GM21529 (cell line): ENCODE data around the gene STC2.
"Not testable (repeated sequence)": the region's sequence is repeated elsewhere in the genome, so short reads cannot be mapped to it uniquely, and the experiment has no call there.

Experiments used
- ATAC-seq: cut with Tn5 transposase; IDR thresholded peaks from one replicate; pipeline ENCODE4 v1.9.1; 2021; ENCODE audit not compliant: unreplicated experiment

The STC2 gene

DNA sequence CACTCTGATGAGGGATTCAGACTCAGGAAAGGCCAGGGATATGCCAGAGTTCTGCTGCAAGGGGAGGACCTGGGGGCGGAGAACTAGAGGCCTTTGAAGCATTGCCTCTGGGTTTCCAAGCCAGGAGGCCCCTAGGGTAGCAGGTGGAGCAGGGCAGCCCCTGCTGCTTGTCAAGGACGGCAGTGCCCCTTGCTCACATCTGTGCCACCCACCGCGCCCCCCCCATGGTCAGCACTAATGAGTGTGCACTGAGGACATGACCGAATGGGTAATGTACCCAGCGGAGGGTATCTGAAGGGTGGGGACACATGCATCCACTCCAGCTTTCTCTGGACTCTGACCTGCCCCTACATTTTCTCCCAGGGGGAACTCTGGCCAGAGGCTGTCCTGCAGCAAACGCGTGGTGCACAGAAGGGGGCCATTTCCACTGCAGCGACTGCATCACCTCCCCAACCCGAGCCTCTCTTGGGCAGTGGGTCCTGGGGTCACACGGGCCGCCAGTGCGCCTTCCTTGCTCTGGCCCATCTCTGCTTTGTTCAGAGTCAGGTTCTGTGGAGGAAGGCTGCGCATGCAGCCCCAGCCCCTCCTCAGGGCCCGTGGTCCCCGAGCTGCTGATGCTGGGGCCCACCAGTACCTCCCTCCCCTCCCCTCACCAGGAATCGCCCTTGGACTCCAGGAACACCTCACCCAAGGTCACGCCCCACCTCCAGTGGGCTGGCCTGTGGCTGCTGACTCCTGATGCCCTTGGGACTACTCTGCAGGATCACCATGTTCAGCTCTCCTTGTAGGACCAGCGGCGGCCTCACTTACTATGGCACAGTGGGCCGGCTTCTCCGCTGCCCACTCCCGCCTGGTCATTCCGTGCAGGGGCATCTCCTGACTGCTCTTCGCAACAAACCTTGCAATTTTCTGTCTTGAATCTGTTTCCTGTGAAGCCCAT lies 31.2 kb downstream of the STC2 start:
- ATAC-seq, result no peak

DNA sequence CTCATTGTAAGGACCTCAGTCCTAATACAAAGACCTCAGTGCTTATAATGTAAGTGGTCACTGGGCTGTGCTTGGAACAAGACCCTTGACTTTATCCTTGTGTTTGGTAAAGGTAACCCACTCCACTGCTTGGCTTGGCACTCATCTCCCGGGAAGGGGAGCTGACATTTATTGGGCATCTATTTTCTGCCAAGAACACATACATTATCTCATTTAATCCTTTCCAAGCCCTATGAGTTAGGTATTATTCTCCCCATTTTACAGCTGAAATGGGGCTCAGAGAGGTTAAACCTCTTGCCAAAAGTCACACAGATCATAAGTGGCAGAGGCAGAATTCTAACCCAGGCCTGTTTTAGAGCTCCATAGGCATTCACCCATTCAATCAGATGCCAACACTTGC lies 32.4 kb downstream of the STC2 start:
- no peak for ATAC-seq

DNA sequence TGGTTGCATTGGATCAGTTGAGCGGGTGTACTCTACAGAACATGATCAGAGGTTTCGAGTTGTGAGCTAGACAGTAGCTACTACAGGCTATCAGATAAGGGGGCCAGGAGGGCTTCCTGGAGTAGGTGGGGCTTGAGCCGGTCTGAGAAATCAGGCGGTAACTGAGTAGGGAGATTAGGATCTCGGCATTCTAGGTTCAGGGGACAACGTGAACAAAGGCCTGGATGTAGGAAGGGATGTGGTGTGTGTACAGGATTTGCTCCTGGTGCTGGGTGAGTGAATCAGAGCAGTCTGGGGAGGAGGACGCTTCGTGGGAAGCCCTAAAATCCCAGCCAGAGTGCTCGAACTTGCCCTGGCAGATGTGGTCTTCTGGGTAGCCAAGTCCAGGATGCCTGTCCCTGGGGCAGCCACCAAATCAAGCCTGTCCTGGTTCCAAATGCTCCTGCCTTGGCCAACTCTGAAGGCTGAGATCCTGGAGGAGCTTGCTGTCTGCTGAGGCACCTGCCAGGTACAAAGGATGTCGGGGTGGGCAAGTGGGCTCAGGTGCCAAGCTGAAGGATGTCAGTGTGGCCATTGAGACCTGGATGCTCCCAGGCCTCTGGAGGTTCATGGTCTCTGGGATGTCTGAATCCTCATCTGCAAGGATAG lies 33.4 kb downstream of the STC2 start:
- ATAC-seq, result no peak

DNA sequence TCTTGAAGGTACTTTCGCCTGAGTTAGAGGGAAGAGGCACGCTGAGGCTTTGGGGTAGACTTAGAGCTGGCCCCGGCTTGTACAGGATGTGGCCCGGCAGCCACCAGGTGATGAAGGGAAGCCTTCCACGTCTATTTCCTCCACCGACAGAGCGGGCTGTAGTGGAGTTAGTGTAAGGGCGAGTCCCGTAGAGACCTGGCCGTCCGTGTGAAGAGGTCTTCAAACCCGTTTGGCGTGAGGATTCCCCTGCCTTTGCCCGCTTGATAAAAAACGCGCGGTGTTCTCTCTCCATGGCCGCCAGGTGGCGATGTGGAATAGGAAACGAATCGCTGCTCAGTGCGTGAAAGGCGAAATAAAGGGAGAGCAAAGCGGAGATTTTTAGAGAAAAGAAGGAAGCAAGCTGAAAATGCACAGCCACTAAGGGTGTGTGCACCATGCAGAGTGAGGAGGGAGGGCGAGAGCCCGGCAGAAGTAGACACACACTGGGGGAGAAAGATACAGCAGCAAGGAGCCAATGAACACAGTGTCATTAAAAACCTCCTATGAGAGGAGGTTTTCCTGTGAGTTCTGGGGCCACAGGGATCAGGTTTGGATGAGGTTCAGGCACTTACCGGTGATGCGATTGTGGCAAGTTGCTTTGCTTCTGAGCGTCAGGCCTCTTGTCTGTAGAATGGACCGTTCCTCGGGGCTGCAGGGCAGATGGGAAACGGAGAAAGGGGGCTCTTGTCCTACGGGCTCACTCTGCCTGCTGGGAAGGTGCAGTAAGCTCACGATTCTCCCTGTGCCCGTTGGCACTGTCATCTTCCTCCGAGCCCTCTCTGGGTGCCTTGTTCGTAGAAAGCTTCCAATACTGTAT lies 34.2 kb downstream of the STC2 start:
- ATAC-seq, result peak; percentile 81

DNA sequence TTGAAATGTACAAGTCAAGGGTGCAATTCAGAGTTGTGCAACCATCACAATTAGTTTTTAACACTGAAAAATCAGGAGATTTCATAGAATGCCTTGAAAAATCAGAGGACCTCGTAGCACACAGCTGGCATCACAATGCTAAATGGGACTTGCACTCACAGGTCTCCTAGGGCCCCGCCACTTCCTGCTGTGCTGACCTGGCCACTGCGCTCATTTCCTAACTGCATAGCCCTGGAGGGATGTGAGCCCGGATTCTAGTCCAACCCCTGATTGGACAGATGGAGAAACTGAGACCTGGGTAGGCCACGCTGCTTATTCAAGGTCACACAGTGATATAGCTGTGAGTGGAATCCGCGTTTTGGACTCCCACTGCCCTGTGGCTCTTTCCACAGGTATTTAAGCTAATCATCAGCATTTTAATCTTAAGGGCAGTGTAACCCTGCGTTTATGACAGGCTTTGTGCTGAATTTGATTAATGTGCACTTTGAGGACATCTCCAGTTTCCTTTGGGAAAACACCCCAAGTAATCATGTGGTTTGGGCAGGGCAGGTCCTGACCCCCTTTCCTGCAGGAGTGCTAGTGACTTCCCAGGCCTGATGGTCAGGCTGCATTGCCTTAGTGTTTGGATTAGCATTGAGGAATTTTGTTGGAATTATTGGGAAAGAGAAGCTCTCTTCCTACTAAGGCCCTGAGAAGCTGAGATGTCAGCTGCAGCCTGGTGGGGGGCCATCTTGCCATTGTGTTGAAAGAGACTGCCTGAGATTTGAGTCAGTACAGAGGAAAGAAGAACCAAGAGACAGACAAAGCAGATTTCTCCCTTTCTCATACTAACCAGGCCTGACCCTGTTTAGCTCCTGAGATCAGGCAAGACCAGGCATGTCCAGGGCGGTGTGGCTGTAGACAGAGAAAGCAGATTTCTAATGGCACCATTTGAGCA lies 36.2 kb downstream of the STC2 start:
- no peak for ATAC-seq

DNA sequence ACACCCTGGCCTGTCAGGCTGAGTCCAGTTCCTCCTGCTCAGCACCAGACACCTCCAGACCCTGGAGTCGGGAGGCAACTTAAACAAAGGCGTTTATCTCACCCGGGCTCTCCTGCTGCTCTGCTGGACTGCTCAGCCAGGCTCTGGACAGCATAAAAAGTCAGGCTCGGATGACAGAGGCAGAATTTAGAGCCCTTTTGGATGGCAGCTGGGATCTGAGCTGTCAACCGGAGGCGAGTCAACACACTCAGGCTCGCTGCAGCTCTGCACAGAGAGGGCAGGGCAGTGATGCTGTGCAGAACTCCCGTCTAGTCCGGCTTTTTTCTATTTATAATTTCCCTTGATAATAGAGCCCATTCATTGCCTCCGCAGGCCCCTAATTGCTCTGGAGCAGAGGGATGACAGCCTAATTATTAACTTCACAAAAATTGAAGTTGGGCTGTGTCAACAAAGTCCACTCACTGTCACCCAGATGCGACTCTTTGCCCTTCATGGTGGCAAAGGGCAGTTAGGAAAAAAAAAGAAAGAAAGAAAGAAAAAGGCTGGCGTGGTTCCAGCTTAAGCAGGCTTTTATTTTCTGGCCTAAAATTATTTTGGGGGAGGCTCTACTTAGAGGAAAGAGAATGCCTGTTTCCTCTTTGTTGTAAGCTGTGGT lies 37.6 kb downstream of the STC2 start:
- no peak for ATAC-seq

DNA sequence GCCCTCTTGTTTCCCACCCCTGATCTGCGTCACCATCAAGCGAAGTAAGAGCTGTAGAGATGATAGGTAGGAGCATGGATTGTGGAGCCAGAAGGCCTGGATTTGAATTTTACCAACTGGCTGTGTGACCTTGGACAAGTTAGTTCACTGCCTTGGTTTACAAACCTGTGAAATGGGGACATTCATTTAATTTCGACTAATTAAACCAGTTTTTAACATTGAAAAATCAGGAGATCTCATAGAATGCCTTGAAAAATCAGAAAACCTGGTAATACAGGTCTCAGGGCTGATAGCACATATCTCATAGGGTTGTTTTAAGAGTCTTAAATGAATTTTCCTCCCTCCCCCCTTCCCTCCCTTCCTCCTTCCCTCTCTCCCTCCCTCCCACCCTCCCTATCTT lies 38.8 kb downstream of the STC2 start:
- no peak for ATAC-seq

DNA sequence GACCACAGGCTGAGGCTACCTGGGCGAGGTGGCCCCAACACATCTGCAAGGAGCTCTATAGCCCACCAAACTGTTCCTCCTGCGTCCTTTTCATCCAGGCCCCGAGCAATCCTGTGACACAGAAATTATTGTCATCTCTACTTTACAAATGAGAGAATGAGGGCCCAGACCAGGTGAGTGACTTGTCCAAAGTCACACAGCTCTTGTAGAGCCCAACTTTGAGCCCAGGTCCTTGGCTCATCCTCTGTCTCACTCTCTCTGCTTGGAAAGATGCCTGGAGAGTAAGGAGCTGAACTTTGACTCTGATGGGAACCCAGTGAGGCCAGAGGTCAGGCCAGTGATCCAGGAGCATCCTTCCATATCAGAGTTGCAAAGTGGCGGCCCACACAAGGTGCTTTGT lies 39.6 kb downstream of the STC2 start:
- no peak for ATAC-seq

DNA sequence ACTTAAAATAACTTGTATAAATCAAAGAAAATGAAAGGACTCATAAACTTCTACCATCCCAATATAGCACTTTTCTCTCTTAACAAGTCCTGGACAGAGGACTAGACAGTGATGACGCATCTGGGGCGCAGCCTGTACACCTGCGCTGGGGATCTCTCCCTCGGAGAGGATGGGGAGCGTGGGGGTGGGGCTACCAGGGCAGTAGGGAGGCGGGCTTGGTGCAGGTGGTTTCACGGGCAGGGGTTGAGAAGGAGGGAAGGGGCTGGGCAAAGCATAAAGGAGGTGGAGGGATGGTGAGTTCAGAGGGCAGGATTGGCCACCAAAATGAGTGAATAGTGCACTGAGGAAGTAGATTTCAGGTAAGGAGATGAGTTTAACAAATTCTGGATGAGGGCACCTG lies 41.1 kb downstream of the STC2 start:
- ATAC-seq, result no peak

DNA sequence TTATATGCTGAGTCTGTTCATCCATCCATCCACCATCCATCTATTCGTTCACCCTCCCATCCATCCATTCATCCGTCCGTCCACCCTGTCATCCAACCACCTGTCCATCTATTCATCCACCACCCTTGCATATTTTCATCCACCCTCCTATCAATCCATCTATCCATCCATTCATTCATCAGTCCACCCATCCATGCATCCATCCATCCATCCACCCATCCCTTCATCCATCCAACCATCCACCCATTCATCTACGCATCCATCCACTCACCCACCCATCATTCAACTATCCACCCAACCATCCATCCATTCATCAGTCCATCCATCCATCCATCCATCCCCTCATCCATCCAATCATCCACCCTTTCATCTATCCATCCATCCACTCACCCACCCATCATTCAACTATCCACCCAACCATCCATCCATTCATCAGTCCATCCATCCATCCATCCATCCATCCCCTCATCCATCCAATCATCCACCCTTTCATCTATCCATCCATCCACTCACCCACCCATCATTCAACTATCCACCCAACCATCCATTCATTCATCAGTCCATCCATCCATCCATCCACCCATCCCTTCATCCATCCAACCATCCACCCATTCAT lies 43.8 kb downstream of the STC2 start:
- ATAC-seq, result not testable (repeated sequence)

DNA sequence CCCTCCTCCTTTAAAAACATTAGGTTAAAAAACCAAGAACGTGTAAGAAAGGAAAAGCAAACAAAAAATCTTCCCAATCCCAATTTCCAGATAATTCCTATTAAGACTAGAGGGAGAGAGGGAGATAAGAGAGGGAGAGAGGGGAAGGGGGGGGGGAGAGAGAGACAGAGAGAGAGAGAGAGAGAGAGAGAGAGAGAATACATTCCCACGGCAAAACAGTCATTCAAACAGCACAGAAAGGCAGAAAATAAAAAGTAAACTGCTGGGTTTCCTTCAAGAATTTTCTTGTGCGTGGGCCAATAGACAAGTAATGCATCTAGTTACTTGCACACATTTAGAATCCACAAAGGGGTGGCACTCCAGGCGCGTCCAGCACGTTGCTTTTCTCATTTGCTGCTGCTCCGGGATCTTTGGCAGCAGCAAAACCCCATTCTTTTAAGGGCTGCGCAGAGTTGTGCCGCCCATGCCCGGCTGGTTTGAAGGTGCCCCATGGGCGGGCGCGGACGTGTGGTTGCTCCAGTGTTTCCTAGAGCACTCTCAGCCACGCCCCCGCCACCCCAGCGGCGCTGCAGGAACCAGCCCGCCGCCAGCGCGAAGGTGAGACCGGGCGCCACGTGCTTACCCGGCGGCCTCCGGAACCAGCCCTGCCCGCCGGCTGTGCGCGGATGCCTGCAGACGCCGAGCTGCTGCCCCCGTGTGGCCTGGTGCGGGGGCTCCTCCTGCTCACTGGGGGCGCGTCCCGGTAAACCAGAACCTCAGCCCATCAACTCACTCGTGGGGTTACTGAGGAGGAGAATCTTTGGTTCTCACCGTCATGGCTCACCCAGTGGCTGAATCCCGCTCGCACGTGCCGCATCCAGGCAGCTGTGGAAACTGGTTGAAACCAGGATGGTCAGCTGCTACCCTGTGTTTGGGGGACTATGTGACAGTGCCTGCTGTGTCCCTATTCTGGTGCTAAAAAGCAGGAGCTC lies 44.6 kb downstream of the STC2 start:
- peak; percentile 73 for ATAC-seq

DNA sequence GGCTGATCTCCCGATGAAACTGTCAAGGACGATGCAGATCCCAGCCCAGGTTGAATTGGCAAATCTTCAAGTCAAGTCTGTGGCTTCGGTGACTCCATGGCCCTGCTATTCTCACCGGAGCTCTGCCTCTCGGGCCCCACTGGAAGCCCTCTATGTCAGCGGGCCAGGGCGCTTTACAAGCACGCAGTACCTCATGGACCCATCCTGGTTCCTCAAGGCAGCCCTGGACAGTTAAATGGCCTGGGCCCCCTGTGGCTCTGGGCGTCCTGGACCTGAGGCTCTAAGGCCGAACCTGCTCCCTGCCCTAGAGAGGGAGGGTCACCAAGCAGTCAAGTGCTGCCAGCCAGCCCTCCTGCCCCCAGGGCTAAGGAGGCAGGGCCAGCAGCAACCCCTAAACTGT lies 45.3 kb downstream of the STC2 start:
- no peak for ATAC-seq

DNA sequence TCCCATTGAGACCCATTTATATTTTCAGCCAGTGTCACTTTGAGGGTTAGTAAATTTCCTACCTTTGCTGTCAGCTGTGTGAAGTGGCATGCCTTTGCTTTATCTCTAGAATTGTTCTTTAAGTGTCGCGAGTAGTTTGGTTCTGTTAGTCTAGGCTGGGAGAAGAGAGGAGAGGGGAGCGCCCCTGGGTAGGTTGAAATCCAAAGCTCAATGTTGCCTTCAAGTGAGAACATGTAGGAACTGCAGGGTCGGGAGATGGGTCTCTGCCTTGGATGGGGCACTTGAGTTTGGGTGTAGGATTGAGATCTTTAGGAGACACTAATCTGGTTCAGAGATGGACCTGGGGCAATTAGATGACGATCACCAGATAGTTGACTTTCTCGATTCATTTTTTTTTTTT lies 46.3 kb downstream of the STC2 start:
- ATAC-seq, result no peak

DNA sequence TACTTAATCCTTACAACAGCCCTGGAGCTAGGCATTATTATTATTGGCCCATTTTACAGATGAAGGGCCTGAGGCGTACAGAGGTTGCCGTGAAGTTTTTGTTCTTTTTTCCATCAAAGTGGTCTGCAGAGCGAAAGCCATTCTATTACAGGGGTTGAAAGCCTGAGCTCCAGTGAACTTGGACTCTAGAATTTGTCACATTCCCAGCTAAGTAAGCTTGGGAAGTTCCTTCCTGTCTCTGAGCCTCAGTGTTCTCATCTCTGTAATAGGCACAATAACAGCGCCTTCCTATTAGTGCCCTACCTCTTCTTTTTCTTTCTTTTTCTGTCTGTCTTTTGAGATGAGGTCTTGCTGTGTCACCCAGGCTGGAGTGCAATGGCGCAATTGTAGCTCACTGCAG lies 49.0 kb downstream of the STC2 start:
- no peak for ATAC-seq

DNA sequence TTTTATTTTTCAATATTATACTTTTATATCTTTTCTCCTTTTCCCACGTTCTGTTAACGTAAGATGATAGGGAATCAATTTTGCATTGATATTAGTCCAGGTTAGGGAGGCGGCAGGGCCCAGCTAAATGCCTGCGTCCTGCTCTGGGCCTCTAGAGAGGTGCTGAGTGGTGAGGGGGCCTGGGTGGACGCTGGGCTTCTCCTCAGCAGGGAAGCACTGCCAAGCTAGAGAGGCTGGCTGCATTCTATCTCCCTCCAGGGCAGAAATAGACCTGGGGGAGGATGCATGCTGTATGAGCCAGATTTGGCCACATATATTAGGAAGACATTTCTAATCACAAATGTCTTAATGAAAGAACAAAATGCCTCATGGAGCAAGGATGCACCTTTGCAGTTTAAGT lies 49.6 kb downstream of the STC2 start:
- ATAC-seq, result no peak

DNA sequence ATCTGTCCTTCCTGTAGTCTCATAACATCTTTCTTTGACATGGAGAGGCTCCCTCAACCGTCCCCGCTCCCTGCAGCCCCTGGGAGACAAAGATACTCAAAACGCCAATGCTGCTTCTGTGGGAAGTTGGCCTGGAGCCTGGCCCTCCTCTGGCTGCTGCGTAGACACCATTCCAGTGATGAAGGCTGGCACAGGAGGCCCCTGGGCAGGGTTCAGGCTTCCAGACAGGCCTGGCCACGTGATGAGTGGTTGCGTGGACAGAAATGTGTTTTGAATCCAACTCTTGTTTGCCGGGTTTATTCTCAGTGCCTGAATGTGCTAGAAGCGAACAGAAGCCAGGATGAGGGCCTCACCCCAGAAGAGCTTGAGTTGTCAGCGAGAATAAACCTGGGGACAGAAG lies 50.0 kb downstream of the STC2 start:
- no peak for ATAC-seq

DNA sequence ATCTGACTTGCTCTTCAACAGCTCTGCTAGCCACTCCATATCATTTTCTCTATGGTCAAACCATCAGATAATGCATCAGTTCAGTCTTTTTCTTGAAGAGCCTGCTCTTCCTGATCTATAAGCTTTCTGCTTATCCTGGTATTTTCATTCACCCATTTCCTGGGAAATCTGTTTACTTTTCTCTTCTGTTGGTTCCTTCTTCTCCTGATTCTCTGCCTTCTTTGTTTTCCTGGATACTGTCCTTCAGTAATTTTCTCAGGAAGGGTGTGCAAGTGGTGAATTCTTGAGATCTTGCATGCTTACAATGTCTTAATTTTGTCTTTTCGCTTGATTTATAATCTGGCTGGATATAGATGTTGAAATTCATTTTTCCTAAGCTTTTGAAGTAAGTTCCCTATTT lies 53.4 kb downstream of the STC2 start:
- ATAC-seq, result no peak

DNA sequence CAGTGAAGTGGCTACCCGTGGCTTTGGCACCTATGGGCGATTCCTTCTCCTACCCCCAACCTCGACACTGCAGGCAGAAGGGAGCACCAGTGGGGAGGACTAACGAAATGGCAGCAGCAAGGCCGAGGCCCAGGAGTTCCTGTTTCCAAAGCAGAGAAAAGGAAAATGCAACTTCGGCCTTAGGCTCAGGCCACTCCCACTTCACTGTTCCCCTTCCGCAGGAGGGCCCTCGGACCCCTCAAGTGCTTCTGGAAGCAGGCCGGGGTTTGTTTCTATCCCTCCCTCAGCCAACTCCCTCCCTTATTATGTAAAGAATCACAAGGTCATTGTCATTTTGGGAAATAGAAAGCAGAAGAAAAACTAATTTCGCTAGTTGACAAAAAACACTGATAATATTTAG lies 56.8 kb downstream of the STC2 start:
- ATAC-seq, result no peak
